ENCODE measurements around the gene SLC15A1.

GRCh38 chr13:98691360-98691759, 61.1 kb downstream of the SLC15A1 start:
- TF ChIP-seq CTCF (IDR thresholded peaks at IDR 0.05 in 2 of 3, conservative IDR thresholded peaks at IDR 0.05 in 1 of 3; ENCODE audit: borderline replicate concordance in 1 of 3, insufficient read depth in 1 of 3, low read depth in 2 of 3, low read length in 2 of 3), result no peak
- no peak for TF ChIP-seq EZH2phosphoT487 (IDR thresholded peaks at IDR 0.05; ENCODE audit: borderline replicate concordance)
- TF ChIP-seq, protein P1, sequence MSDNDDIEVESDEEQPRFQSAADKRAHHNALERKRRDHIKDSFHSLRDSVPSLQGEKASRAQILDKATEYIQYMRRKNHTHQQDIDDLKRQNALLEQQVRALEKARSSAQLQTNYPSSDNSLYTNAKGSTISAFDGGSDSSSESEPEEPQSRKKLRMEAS (IDR thresholded peaks at IDR 0.05), result no peak
- TF ChIP-seq POLR2AphosphoS5 (IDR thresholded peaks at IDR 0.05; ENCODE audit: low read depth, low read length), result no peak
- no peak for TF ChIP-seq ZBTB33 (IDR thresholded peaks at IDR 0.05; ENCODE audit: extremely low read depth, insufficient replicate concordance, low read length)
- TF ChIP-seq FOSL1 (IDR thresholded peaks at IDR 0.05; ENCODE audit: low read depth), result no peak
- no peak for TF ChIP-seq RAD21 (IDR thresholded peaks at IDR 0.05; ENCODE audit: low read depth)
- TF ChIP-seq TCF7L2 (IDR thresholded peaks at IDR 0.05; ENCODE audit: borderline replicate concordance, extremely low read depth, insufficient read depth, insufficient read length), result no peak

All from HCT116 (cell line).